Fibroblast of mammary gland (primary cell): ENCODE data around the gene PNLIP.

Experiments used
- DNase-seq: peaks from one replicate; pipeline ENCODE4 v3.0.0-alpha.2; 2010; ENCODE audit warnings: low read depth
- H3K4me3 ChIP-seq: 2 replicates; pipeline ENCODE4 v1.5.1; 2011; ENCODE audit warnings: low read depth, mild to moderate bottlenecking, low read length, moderate library complexity; ENCODE audit not compliant: control insufficient read depth
- CTCF ChIP-seq: conservative IDR thresholded peaks from 2 replicates; pipeline ENCODE4 v1.5.1; 2011; ENCODE audit warnings: low read depth, low read length, inconsistent platforms; ENCODE audit not compliant: control insufficient read depth, insufficient read depth

PNLIP gene

GRCh38 chr10:116590590-116591444 lies 45.1 kb downstream of the PNLIP start, which contains the start of gene PNLIPRP1:
TSS of gene PNLIPRP1 (plus strand) at chr10:116590959. CDS start at chr10:116591130, 171 bp downstream.
- no peak for TF ChIP-seq CTCF
- DNase-seq = no peak
- H3K4me3 ChIP-seq = no peak within 1 kb of the TSS

GRCh38 chr10:116593139-116593740 lies 47.5 kb downstream of the PNLIP start:
- H3K4me3 ChIP-seq = no peak overlapping the region
- DNase-seq = no peak
- TF ChIP-seq CTCF = no peak

GRCh38 chr10:116594525-116595035 lies 48.8 kb downstream of the PNLIP start:
- H3K4me3 ChIP-seq = no peak overlapping the region
- TF ChIP-seq CTCF = no peak
- DNase-seq = no peak

- H3K4me3 ChIP-seq = no peak overlapping the region
- TF ChIP-seq CTCF = no peak
- DNase-seq = no peak
These were observed 50.3 kb downstream of the PNLIP start for GRCh38 chr10:116596062-116596461.

GRCh38 chr10:116597543-116597942 lies 51.8 kb downstream of the PNLIP start:
- TF ChIP-seq CTCF = no peak
- no peak for DNase-seq
- no peak overlapping the region for H3K4me3 ChIP-seq

- H3K4me3 ChIP-seq = no peak overlapping the region
- DNase-seq = no peak
- no peak for TF ChIP-seq CTCF
These were observed 52.6 kb downstream of the PNLIP start for GRCh38 chr10:116598329-116598728.
